ENCODE measurements around the gene ELOB. TPM values are rescaled to one million over a fixed set of nuclear protein-coding genes. Genes with fewer than 3 reads are reported as not detected.

ELOB gene
- total and polyA plus RNA-seq, 2 of the 13 experiments (the other 11 are each of a cell fraction or from before 2014, with no cell fraction given) = 208 to 225 TPM

- TF ChIP-seq DZIP1 (CRISPR knock-in tag; IDR thresholded peaks at IDR 0.05) = peak; percentile 76; the same call in 1 of the 2 replicates
- TF ChIP-seq RBFOX2 (IDR thresholded peaks at IDR 0.05; ENCODE audit: low read depth, low read length) = peak; percentile 97
- no peak for TF ChIP-seq PHB2 (IDR thresholded peaks at IDR 0.05; ENCODE audit: partially characterized antibody)
- TF ChIP-seq HOMEZ (CRISPR knock-in tag; IDR thresholded peaks at IDR 0.05; ENCODE audit: low read depth) = no peak
- TF ChIP-seq ZNF720 (CRISPR knock-in tag; IDR thresholded peaks at IDR 0.05) = no peak
- peak; percentile 84; the same call in 1 of the 2 replicates for TF ChIP-seq ZNF224 (CRISPR knock-in tag; IDR thresholded peaks at IDR 0.05)
- no peak; the same call in 1 of the 2 replicates for TF ChIP-seq ZSCAN30 (CRISPR knock-in tag; IDR thresholded peaks at IDR 0.05)
- peak; percentile 92 for TF ChIP-seq YEATS4 (CRISPR knock-in tag; IDR thresholded peaks at IDR 0.05; ENCODE audit: borderline replicate concordance)
- peak; percentile 85; the same call in 1 of the 2 replicates for TF ChIP-seq ZNF879 (CRISPR knock-in tag; IDR thresholded peaks at IDR 0.05)
- TF ChIP-seq ELF3 (CRISPR knock-in tag; IDR thresholded peaks at IDR 0.05) = peak; percentile 9; the same call in 1 of the 2 replicates
- peak; percentile 90 for TF ChIP-seq ZHX2 (IDR thresholded peaks at IDR 0.05; ENCODE audit: low read depth)
- TF ChIP-seq ZHX2 (CRISPR knock-in tag; IDR thresholded peaks at IDR 0.05; ENCODE audit: borderline replicate concordance) = peak; percentile 20; the same call in 1 of the 2 replicates
- peak; percentile 93; the same call in 1 of the 2 replicates for TF ChIP-seq ZNF773 (CRISPR knock-in tag; IDR thresholded peaks at IDR 0.05; ENCODE audit: borderline replicate concordance)
- TF ChIP-seq DPF2 (CRISPR knock-in tag; IDR thresholded peaks at IDR 0.05; ENCODE audit: borderline replicate concordance, low read depth) = no peak
- no peak for TF ChIP-seq SMARCC2 (IDR thresholded peaks at IDR 0.05)
These were observed 24.8 kb downstream of the ELOB start, which contains the start of gene SRRM2 (continued) for GRCh38 chr16:2752035-2752849.

Measured in HepG2 (cell line).